Stomach (tissue), 9 donors: ENCODE results near the gene SLC5A12. TPM values are rescaled to one million over a fixed set of nuclear protein-coding genes. Genes with fewer than 3 reads are reported as not detected.

Source experiments
- DNase-seq, 2 donors: peaks; one replicate each; pipeline versions ENCODE4 v3.0.0 to v3.0.0-alpha.2; 2013 to 2019
- H3K27ac ChIP-seq, 5 donors: fragments of 200-600 bp in 4 of 5; sonication (generic) in 4 of 5; one replicate each; pipeline ENCODE4 v1.5.1; 2013 to 2019; ENCODE audit warnings: mild to moderate bottlenecking in 1 of 5, moderate library complexity in 1 of 5
- H3K27me3 ChIP-seq, 3 donors: fragments of 200-600 bp; sonication (generic); one replicate each; pipeline ENCODE4 v1.5.1; 2017 to 2019; ENCODE audit warnings: mixed run types in 1 of 3
- H3K36me3 ChIP-seq, 4 donors: fragments of 200-600 bp; sonication (generic); 1 replicate in 3 of 4; 2 replicates in 1 of 4; pipeline ENCODE4 v1.5.1; 2016 to 2019
- H3K4me1 ChIP-seq, 4 donors: fragments of 200-600 bp; sonication (generic); one replicate each; pipeline ENCODE4 v1.5.1; 2016 to 2019
- H3K4me3 ChIP-seq, 4 donors: fragments of 200-600 bp; sonication (generic) in 3 of 4; one replicate each; pipeline ENCODE4 v1.5.1; 2016 to 2019; ENCODE audit warnings: mild to moderate bottlenecking in 1 of 4
- H3K9me3 ChIP-seq, 4 donors: fragments of 200-600 bp; sonication (generic); one replicate each; pipeline ENCODE4 v1.5.1; 2016 to 2019
- EP300 ChIP-seq: sonication (generic); formaldehyde crosslinking; IDR thresholded peaks from one replicate; pipeline ENCODE4 v1.6.1; 2017; ENCODE audit warnings: antibody characterized with exemption
- POLR2A ChIP-seq, 4 donors: fragments of 450-650 bp; IDR thresholded peaks; one replicate each; pipeline ENCODE4 v1.6.1; 2016; ENCODE audit warnings: antibody characterized with exemption in 4 of 4, control low read depth in 2 of 4, mild to moderate bottlenecking in 1 of 4, moderate library complexity in 1 of 4
- POLR2AphosphoS5 ChIP-seq, 3 donors: sonication (generic); formaldehyde crosslinking; IDR thresholded peaks; one replicate each; pipeline ENCODE4 v1.6.1; 2016; ENCODE audit warnings: antibody characterized with exemption in 3 of 3
- WGBS, 5 donors: extraction: QIAGEN DNeasy Blood & Tissue Kit in 3 of 5; methylation state at CpG; one replicate each; pipeline versions ENCODE4 v1.1.5 to v1.1.7; 2013 to 2018; 5-methylcytosine and 5-hydroxymethylcytosine counted together
- intact Hi-C: fragments of 100-400 bp; cut with DNase I; formaldehyde crosslinking; loops from one replicate; pipeline ENCODE4 v1.15.1; 2023; ENCODE audit warnings: low total_unique reads
- polyA plus RNA-seq, 3 donors: library from polyadenylated mRNA; stranded (reverse); fragments of 200-250 nt; gene quantifications; one replicate each; pipeline ENCODE4 v1.2.3, GENCODE V29; 2013
- total RNA-seq, 5 donors: library from RNA; depleted of rRNA; stranded (reverse); fragments of >200 nt; gene quantifications; one replicate each; pipeline versions ENCODE4 v1.1.0 to v1.2.3, GENCODE V29; 2014 to 2016
- TF ChIP-seq, protein P1 (sequence below), 7 experiments: fragments of 450-650 bp in 4 of 7; fragments of 200-600 bp in 3 of 7; sonication (generic) in 3 of 7; IDR thresholded peaks; one replicate each; pipeline ENCODE4 v1.5.1; 2016 to 2019; ENCODE audit warnings: antibody characterized with exemption in 7 of 7, control low read depth in 2 of 7, mild to moderate bottlenecking in 1 of 7
- donor health status: healthy with polysubstance abuse.
- donor health status: Bipolar disorder and iron deficiency.
- donor health status: healthy.

SLC5A12 gene
- total and polyA plus RNA-seq, 8 donors = 2.2 TPM; not detected in 7

DNA sequence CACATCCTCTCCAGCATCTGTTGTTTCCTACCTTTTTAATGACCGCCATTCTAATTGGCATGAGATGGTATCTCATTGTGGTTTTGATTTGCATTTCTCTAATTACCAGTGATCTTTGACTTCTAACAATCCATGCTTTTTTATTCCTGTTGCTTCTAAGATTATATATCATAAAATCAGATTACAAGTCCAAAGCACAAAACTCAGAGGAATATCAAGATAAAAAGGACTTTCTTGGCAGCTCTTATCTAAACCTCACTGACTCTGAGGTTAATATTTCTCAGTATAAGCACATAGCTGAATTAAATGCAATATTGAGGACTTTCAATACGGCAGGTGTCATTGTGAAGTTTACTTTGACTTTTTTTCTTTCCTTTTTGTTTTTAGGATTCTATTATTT, 11.4 kb downstream of the SLC5A12 start:
- intact Hi-C loops = no loop called here
- Histone ChIP-seq H3K27me3 (no peaks in the 10 kb centered on the region), H3K27ac (no peak overlapping the region), H3K36me3 (no peaks in the 10 kb centered on the region), H3K4me3 (no peak overlapping the region), H3K9me3 (no peaks in the 10 kb centered on the region), H3K4me1 (no peaks in the 10 kb centered on the region)
- no peak for DNase-seq
- TF ChIP-seq, protein P1, sequence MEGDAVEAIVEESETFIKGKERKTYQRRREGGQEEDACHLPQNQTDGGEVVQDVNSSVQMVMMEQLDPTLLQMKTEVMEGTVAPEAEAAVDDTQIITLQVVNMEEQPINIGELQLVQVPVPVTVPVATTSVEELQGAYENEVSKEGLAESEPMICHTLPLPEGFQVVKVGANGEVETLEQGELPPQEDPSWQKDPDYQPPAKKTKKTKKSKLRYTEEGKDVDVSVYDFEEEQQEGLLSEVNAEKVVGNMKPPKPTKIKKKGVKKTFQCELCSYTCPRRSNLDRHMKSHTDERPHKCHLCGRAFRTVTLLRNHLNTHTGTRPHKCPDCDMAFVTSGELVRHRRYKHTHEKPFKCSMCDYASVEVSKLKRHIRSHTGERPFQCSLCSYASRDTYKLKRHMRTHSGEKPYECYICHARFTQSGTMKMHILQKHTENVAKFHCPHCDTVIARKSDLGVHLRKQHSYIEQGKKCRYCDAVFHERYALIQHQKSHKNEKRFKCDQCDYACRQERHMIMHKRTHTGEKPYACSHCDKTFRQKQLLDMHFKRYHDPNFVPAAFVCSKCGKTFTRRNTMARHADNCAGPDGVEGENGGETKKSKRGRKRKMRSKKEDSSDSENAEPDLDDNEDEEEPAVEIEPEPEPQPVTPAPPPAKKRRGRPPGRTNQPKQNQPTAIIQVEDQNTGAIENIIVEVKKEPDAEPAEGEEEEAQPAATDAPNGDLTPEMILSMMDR (IDR thresholded peaks at IDR 0.05) = no peak
- TF ChIP-seq EP300 (no peak), POLR2AphosphoS5 (IDR thresholded peaks at IDR 0.05) (no peak), POLR2A (IDR thresholded peaks at IDR 0.05) (no peak)
- WGBS, 5 donors = 81 to 92% (median 87%) methylated on average over 2 of the region's 2 CpGs

DNA sequence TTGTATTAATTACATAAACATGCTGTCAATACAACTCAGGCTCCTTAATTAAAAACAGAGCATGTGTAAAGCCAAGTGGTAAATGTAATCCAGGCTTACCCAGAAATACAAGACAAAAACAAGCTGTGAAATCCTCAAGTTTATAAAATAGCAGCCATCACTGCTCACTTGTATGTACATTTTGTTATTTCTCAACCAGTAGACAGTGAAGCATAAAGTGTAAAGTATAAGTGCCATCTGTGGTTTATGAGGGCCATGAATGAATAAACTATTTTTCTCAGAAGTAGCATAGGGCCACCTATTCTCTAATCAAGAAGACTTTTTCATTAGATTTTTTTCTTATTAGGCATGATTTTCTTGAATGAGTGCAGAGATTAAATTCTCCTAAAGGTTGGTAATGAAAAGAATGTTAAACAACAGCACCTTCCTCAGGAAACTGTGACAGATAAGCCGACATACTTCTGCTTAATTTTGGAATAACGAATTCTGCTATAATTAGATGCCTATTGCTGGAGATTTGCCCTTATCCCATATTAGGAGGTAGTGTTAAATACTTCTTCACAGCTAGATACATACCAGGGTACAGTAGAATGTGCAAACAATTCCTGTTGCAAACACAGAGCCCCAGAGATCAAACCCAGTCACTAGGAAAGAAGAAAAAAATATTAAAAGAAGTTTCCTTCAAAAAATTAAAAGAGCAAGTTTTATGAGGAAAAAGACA, 13.0 kb downstream of the SLC5A12 start:
- WGBS, 5 donors = 39 to 52% (median 43%) methylated on average over 2 of the region's 2 CpGs
- Histone ChIP-seq H3K4me1 (peaks cover 0 to 4% (median 0%) of the 10 kb centered on the region in 4 donors), H3K36me3 (no peaks in the 10 kb centered on the region), H3K27ac (no peak overlapping the region), H3K27me3 (no peaks in the 10 kb centered on the region), H3K9me3 (no peaks in the 10 kb centered on the region), H3K4me3 (no peak overlapping the region)
- no peak for TF ChIP-seq POLR2AphosphoS5 (IDR thresholded peaks at IDR 0.05)
- TF ChIP-seq, protein P1 (IDR thresholded peaks at IDR 0.05) = no peak
- TF ChIP-seq EP300 = no peak
- TF ChIP-seq POLR2A (IDR thresholded peaks at IDR 0.05) = no peak
- DNase-seq = no peak
- intact Hi-C loops = no loop called here

DNA sequence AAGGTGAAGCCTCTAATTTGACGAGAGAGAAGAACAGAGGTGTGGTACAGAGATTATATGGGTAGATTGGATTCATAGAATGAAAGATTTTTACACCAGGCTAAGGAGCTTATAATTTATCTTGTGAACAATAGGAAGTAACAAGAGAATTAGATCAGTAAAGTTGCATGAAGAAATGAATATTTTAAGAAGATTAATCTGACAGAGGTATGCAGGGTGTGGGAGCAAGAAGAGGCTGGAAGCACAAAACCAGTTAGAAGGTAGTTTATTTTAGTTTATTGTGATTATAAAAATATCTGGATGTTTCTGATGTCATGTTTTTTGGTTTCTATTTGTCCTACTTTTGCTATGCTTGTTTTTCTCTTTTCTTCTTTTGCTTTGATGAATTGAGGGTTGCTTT, 15.7 kb downstream of the SLC5A12 start:
- TF ChIP-seq EP300 (no peak), POLR2A (IDR thresholded peaks at IDR 0.05) (no peak), POLR2AphosphoS5 (IDR thresholded peaks at IDR 0.05) (no peak)
- TF ChIP-seq, protein P1 (IDR thresholded peaks at IDR 0.05) = no peak
- no peaks in the 10 kb centered on the region for H3K27me3 ChIP-seq
- H3K4me3 ChIP-seq = no peak overlapping the region
- intact Hi-C loops = no loop called here
- DNase-seq = no peak
- WGBS, 5 donors = 57 to 66% (median 61%) methylated on average over 1 of the region's 1 CpG
- H3K27ac ChIP-seq = no peak overlapping the region
- no peaks in the 10 kb centered on the region for H3K36me3 ChIP-seq
- peaks cover 0 to 24% (median 0%) of the 10 kb centered on the region in 4 donors for H3K4me1 ChIP-seq
- no peaks in the 10 kb centered on the region for H3K9me3 ChIP-seq

DNA sequence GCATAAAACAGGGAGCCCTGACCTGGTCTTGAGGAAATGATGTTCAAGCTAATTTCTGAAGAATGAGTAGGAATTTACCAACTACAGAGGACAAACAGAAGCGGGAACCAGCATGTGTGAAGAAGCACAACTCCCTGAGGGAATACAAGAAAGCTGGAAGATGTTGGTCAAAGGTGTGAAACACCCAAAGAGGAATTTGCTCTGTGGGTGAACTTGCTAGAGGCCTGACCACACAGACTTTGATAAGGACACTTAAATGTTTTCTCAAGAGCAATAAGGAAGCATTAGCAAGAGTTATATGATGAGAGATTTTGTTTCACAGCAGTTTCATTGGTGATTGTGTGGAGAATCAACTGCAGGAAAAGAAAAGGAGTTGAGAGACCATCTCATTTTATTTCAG, 17.6 kb downstream of the SLC5A12 start:
- no peak overlapping the region for H3K27ac ChIP-seq
- WGBS, 5 donors = 26 to 57% (median 38%) methylated on average over 1 of the region's 1 CpG
- TF ChIP-seq, protein P1 (IDR thresholded peaks at IDR 0.05) = no peak
- TF ChIP-seq POLR2AphosphoS5 (IDR thresholded peaks at IDR 0.05) (no peak), POLR2A (IDR thresholded peaks at IDR 0.05) (no peak), EP300 (no peak)
- peak in 1 of 2 donors; percentile 66 for DNase-seq
- H3K4me1 ChIP-seq = peaks cover 0 to 28% (median 0%) of the 10 kb centered on the region in 4 donors
- no peak overlapping the region for H3K4me3 ChIP-seq
- no peaks in the 10 kb centered on the region for H3K9me3 ChIP-seq
- H3K27me3 ChIP-seq = no peaks in the 10 kb centered on the region
- intact Hi-C loops = no loop called here
- no peaks in the 10 kb centered on the region for H3K36me3 ChIP-seq
